ENCODE results near the gene SHE.
"Not testable (repeated sequence)": the region's sequence is repeated elsewhere in the genome, so short reads cannot be mapped to it uniquely, and the experiment has no call there.

Gene SHE

DNA sequence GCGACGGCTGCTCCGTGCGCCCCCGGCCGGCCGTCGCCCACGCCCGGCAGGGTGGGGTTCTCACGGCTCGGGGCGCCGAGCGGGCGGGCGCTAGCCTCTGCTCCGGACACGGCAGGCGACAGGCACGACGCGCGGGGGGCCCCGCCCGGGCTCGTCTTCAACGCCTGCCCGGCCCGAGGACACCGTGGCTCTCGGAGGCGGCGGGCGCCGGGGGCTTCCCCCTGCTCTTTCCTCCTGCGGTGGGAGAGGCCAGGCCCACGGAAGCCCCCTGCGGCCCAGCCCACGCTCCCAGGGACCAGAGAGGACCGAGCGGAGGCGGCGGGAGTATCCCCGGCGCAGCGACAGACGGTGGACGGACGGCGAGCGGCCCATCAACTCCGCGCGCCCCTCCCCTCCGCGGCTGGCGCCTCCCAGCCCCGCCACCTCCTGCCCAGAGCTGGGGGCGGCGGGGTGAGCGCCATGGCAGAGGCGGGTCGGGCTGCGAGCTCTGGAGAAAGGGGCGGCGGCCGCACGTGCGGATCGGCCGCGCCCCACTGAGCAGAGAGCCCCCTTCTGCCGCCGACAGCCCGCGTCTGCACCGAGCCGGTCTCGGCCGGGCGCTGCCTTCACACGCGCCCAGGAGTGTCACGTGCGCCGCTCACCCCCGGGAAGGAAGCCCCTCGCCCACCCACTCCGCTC, at the start of gene SHE, which contains the start of gene TDRD10:
SHE (minus strand) TSS at position 347 of the 678 bp plus-strand sequence. CDS start 386 bp downstream, outside the sequence.
TDRD10 (plus strand) TSS at position 154 of the 678 bp plus-strand sequence. CDS start 4,685 bp downstream, outside the sequence.
- peak; percentile 20 for DNase-seq

DNA sequence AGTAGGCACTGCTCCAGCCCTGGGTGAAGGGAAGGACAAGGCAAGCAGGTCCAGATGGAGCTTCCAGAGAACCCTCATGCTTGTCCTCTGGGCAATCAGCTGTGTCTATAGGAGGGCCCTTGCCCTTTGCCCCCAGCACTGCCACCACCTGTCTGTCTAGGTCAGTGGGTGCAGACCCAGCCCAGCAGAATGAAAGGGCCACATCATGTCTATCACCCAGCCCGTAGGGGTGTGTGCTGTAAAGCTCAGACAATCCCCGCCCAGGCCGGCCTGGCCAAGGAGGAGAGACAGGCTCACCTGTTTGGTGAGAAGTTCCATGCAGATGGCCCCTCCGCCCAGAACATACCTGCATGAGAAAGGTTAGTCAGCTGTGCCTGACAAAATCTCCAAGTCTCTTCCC, 49.3 kb upstream of the SHE start:
- no peak for DNase-seq

DNA sequence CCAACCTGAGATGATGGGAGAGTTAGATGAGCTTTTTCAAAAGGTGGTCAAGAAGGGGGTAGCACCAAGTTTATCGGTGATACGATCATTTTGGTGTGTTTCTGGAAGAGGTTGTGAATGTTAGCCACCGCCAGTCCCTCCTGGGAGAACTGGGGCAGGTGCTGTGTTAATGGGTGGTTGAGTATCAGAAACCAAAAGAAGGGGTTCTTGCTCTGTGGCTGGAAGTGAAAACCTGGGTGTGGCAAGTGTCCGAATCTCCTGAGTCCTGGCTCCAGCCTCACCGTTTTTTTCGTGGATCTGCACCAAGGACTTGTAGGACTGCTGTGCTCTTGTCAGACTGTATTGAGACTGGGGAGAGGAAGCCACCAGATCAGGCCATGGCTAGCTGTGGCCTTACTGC, 48.4 kb upstream of the SHE start:
- DNase-seq, result no peak

DNA sequence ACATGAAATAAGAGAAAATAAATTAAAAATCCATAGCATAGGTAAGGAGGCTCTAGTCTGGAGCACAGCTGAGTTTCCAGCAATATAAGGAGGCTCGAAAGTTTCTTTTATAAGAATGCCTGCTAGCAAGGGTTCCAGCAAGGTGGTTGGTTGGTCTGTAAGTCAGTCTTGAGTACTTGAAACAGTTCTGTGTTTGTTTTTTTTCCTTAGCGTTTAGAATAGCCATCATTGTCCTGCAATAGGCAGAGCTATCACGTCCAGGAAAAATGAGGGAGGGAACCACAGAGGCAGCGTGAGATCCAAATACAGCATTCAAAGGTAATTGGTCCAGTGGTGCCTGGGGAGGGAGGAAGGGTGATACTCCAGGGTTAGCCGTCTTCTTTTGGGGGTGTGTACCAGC, 47.9 kb upstream of the SHE start:
- no peak for DNase-seq

DNA sequence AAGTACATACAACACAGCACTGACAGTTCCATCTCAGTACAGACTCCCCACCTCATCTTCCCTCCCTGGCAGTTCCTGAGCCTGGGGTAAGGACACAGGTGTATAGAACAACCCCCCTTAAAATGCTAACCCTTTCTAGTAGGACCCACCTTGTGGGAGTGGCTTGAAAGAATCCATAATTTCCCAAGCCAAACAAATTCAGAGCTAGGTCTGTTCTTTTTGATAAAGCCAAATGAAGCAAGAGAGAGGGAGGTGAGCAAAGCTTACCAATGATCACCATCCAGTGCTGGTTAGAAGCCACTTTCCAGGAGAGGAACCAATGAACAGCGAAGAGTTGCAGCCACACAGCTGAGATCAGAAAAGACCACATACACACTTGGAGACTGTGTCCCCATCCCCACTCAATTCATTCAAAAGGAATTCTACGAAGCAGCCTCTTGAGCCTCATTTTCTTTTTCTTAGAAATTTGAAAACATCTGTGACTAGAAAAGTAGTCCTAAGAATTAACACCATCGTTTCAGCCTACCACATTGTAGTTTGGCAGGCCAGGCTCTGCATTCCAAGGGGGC, 47.1 kb upstream of the SHE start:
- no peak for DNase-seq

- no peak for DNase-seq
Observed at GRCh38 chr1:154548028-154548427, 45.8 kb upstream of the SHE start.

- DNase-seq, result no peak
Observed at GRCh38 chr1:154547105-154547732, 45.0 kb upstream of the SHE start.

DNA sequence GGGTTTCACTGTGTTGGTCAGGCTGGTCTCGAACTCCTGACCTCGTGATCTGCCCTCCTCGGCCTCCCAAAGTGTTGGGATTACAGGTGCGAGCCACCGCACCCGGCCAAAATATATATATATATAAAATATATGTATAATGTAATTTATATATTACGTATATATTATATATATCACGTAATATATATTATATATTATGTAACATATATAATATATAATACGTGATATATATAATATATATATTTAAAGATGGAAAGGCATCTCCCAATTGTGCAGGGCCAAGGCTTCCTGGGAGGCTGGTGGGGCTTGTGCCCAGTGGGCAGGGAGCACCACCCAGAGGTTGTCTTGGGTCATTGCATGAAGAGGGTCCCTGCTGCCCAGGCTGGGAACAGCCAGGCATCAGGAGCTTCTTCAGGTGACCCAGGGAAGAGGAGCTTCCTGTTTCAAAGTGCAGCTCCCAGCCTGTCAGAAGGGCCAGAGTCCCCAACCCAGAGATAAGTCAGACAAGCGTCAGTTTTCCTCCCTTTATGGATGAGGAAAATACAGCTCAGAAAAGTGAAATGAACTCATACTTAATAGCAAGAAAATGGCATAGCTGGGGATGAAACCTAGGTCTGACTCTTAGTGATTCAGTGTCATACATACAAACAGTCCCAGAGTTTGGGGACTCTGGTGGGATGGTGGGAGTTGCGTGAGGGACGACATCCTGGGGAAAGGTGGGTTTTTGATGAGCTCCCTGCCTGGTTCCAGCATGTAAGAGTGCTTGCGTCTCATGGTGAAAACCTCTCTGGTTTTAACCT, 44.3 kb upstream of the SHE start:
- DNase-seq, result peak; percentile 70

GRCh38 chr1:154541231-154541630, 39.0 kb upstream of the SHE start:
- DNase-seq, result no peak

DNA sequence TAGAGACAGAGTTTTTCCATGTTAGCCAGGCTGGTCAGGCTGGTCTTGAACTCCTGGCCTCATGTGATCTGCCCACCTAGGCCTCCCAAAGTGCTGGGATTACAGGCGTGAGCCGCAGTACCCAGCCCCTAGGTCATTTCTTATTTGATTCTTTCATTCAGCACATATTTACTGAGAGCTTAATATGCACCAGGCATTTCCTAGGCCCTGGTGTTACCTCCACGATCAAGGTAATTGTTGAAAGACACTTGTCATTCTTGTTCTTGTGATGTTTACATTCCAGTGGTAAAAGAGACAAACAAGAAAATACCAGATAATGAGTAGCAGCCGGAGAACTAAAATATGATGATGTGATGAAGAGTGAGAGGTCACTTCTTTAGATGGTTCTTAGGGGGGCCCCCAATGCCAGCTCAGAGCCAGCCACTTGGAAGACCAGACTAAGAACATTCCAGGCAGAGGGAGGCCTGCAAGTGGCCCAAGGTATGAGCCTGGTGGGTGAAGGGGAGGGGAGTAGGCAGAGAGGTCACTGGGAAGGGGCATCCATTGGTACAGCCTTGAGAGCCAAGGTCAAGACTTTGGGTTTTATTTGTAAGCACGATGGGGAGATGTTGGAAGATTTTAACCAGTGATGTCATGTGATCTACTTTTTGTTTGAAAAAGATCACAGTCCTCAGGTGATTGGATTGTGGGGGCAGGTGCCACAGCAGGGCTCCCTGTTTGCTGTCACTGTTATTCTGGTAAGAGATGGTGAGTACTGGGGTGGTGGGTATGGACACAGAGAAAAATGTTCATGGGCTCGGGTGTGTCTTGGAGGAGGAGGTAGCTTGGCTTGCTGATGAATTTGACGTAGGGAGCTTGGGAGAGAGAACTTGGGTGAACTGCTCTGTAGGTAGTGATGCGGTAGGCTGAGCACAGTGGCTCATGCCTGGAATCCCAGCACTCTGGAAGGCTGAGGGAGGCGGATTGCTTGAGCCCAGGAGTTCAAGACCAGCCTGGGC, 37.6 kb upstream of the SHE start:
- no peak for DNase-seq

DNA sequence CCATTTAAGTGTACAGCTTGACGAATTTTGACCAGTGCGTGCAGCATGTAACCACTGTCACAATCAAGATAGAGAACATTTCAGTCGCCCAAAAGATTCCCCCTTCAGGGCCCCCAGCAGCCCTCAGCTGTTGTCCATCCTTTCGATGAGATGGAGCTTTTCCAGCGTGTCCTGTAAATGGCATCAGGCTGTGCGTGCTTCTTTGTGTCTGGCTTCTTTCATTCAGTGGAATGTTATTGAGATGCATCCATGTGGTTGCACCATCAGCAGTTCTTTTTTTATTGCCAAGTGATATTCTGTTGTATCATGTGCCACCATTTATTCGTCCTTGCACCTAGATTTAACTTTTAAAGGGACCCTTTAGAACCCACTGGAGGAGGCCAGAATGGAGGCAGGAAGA, 34.4 kb upstream of the SHE start:
- DNase-seq, result no peak

DNA sequence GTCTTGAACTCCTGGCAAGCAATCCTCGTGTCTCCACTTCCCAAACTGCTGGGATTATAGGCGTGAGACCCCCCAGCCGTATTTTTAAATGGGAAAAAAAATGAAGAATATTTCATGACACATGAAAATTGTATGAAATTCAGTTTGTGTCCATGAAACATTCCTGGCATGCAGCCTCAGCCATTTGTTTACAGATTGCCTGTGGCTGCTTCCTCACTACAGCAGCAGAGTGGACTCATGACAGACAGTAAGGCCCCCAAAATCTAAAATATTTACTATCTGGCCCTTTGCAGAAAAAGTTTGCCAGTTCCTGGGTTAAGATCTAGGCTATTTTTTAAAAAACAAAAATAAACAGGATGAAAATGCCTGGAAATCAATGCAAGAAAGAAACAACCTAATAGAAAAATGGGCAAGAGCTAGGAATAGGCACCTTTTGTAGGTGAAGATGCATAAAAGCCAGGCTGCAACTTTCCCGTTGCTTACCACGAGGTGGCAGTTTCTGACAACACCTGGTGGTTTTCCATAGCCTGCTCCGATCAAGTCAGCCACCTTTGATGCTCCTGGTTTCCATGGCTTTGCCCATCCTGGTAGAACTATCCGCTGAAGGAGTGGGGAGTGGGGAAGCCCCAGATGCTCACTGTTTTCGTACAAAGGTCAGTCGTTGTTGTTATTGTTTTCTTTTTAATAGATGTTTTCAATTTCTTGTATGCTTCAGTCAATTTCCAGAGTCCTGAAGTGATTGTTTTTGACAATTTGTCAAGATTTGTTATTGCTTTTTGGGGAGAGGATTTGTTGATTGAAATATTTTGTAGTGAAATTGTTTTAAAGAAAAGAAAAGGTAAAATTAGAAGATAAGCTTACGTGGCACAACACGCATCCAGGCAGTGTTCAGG, 32.0 kb upstream of the SHE start:
- DNase-seq, result no peak

- DNase-seq, result not testable (repeated sequence)
Observed at GRCh38 chr1:154531950-154532349, 29.7 kb upstream of the SHE start.

DNA sequence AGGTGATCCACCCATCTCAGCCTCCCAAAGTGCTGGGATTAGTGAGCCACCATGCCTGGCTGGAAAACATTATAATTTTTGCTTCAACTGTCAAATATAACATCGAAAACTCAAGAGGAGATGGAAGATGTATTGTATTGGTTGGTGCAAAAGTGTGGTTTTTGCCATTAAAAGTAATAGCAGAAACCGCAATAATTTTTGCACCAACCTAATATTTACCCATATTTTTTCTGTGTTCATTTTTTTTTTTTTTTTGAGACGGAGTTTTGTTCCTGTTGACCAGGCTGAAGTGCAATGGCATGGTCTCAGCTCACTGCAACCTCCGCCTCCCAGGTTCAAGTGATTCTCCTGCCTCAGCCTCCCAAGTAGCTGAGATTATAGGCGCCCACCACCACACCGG, 27.1 kb upstream of the SHE start:
- no peak for DNase-seq

GRCh38 chr1:154527192-154527591, 25.0 kb upstream of the SHE start:
- no peak for DNase-seq

DNA sequence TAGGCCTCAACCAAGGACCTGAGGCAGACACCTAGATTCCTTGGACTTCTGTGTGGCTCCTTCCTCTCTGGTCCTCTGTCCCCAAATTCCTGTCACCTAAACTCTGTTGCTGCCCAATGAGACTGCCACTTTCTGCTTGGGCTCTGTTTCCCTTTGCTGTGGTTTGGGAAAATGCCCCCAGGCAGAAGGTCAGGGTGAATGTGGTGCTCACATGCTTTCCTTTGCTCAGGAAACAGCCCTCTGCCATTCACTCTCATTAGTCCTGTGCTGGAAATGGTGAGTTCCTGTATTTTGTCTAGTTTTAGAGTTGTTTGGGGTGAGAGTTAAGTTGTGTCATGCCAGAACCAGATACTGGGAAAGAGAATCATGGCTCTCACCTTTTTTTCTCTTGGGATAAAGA, 22.7 kb upstream of the SHE start:
- DNase-seq, result no peak

DNA sequence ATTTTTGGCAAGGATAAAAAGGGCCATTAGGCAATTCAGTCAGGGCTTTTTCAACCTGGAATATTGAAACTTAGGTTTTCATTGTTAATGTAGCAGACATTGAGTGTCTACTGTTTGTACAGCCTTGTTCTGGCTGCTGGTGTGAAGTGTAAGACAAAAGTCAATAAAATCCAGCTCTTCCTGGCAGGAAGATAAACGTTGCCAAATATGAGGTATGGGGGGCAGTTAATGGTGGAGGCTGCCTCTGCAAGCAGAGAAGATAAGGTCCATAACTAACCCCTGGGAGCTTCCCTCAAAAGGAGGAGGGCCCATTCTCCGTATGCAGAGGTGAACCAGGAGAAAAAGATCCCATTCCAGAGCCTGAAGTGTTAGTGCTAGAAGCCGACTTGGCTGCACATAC, 19.5 kb upstream of the SHE start:
- no peak for DNase-seq

- no peak for DNase-seq
Observed at GRCh38 chr1:154520333-154520732, 18.1 kb upstream of the SHE start.

GRCh38 chr1:154519591-154519991, 17.4 kb upstream of the SHE start:
- DNase-seq, result no peak

DNA sequence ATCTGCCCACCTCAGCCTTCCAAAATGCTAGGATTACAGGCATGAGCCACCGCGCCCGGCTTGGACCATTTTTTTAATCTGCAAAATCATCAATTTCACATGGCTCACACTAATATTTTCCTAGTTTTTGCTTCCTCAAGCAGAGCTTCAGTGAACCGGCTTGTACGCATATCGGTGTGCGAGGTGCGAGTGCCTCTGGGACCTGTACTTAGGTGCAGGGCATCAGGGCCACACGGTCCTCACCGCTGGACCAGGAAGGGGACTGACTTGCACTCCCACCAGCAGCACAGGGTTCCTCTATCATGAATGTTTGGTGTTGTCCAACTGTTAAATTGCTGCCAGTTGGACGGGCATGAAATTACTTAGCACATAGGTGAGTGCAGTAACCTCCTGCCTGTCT, 15.4 kb upstream of the SHE start:
- DNase-seq, result no peak

DNA sequence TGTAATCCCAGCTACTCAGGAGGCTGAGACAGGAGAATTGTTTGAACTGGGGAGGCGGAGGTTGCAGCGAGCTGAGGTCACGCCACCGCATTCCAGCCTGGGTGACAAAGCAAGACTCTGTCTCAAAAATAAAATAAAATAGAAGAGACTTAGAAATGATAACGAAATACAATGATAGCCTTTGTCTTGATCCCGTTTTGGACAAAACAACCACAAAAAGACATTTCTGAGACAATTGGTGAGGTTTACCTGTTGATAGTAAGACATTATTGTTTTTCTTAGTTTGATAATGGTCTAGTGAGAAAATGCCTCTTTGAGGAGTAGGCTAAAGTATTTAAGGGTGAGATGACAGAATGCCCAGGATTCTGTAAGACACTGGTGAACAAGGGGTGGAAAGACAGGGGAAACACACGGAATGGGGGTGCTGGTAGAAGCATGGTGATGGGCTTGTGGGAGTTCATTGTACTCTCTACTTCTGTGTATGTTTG, 11.9 kb upstream of the SHE start:
- no peak for DNase-seq

Measured in stimulated activated CD4-positive, alpha-beta T cell treated with anti-CD3 and anti-CD28 coated beads, Interleukin-15, amount 100 ng/mL, for 24 hours (primary cell).